ENCODE measurements around the gene RGL3.

DNA sequence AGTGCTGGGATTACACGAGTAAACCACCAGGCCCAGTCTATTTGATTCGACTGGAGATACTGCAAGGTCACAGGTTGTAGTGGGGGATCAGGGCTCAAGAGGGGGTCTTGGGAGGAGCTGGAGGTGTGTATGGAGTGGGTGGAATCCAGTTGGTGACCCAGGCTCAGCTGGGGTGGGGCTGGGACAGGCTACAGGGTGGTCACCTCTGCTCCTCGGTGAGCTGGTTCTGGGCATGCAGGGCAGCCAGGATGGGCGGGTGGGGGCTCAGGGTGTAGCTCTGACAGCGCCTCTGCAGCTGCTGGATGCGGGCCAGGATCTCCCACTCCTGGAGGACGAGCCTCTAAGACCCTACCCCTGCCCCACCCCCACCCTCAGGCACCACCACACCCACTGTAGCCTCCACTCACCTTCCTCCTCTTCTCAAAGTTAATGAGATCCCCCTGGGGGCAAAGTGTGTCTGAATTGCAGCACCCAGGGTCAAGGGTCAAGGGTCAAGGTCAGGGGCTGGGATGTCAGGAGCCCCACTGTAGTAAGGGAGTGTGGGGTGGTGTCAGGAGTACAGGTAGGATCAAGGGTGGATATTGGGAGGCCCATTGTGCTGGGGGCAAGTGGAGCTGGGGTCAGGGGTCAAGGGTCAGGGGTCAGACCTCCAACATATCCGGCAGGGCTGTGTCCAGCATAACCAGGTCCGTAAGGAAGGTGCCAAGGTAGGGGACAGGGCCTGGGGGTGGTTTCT lies 17.1 kb downstream of the RGL3 start:
- TF ChIP-seq CTCF (IDR thresholded peaks at IDR 0.05): no peak
- no peak for TF ChIP-seq POLR2A (IDR thresholded peaks at IDR 0.05)

Measured in prostate gland (tissue), 2 donors.